Activated CD4-positive, alpha-beta T cell treated with anti-CD3 and anti-CD28 coated beads for 36 hours (primary cell): Measurements from ENCODE around the gene SUFU. TPM values are rescaled to one million over a fixed set of nuclear protein-coding genes. Genes with fewer than 3 reads are reported as not detected.
A peak's percentile ranks its signal among the peaks of the same experiment; 100 is the strongest.

Experiments used
- ATAC-seq: fragments of 200-7000 bp; cut with Tn5 transposase; one replicate; pipeline ENCODE4 v1.10.0; 2021; ENCODE audit warnings: mild to moderate bottlenecking, moderate library complexity
- CTCF ChIA-PET: fragments of 350-600 bp; sonication (Branson Sonifier 250); formaldehyde crosslinking; loops from one replicate; lab custom pipeline; 2021; ENCODE audit warnings: antibody characterized with exemption; lab: Charles Lee
- POLR2A ChIA-PET: fragments of 350-600 bp; sonication (Branson Sonifier 250); formaldehyde crosslinking; loops from one replicate; lab custom pipeline; 2021; ENCODE audit warnings: antibody characterized with exemption, inconsistent platforms; lab: Charles Lee
- DNase-seq: peaks from one replicate; pipeline ENCODE4 v3.0.0-alpha.2; 2020
- H3K27ac Mint-ChIP-seq: one replicate; pipeline ENCODE4 v1.8.0; 2021; ENCODE audit warnings: mixed read lengths
- H3K27me3 Mint-ChIP-seq: one replicate; pipeline ENCODE4 v1.8.0; 2021; ENCODE audit warnings: mixed read lengths
- H3K36me3 Mint-ChIP-seq: one replicate; pipeline ENCODE4 v1.8.0; 2021; ENCODE audit warnings: low read depth, mixed read lengths
- H3K4me1 Mint-ChIP-seq: one replicate; pipeline ENCODE4 v1.8.0; 2021; ENCODE audit warnings: mixed read lengths
- H3K4me3 Mint-ChIP-seq: one replicate; pipeline ENCODE4 v1.8.0; 2021; ENCODE audit warnings: mild to moderate bottlenecking, moderate library complexity, mixed read lengths
- H3K9me3 Mint-ChIP-seq: one replicate; pipeline ENCODE4 v1.8.0; 2021; ENCODE audit warnings: low read depth, mixed read lengths
- intact Hi-C, 2 experiments: fragments of 100-400 bp; cut with DNase I in 1 of 2; cut with micrococcal nuclease in 1 of 2; formaldehyde crosslinking; loops; one replicate each; pipeline versions ENCODE4 v1.14.2 to v1.15.1; 2022 to 2024; cut with DNase I, micrococcal nuclease
- total RNA-seq, 2 experiments: library from RNA; stranded (reverse); gene quantifications; one replicate each; pipeline ENCODE4 v1.2.3, GENCODE V29; 2021

SUFU gene
- total RNA-seq, 2 experiments from 2014 or later = 8.4 to 9.5 TPM

DNA sequence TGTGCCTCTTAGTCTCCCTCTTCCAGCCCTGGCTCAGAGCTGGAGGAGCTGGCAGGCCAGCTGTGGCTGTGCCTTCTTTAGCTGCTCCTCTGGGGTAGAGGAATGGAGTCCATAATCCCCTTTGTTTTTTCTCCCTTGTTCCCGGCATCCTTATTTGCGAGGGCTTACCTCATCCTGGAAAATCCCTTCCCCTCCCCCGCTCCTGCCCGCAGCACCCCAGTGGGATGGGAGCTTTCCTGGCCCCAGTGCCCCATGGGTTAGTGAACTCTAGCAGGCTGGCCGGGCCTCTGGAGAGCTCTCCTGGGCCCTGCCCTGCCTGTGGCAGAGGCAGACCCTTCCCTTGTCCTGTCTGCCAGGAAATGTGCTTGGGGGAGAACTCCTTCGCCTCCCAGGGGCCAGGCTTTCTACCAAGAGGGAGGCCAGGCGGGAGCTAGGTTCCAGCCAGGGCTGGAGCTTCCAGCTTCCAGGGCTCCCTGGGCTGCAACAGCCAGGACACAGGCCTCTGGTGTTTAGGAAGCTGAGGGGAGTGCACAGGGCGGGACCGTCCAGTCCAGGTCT, 124.0 kb downstream of the SUFU start:
- peak overlapping the region; percentile 37 for H3K27ac Mint-ChIP-seq
- H3K36me3 Mint-ChIP-seq = no peaks in the 10 kb centered on the region
- H3K4me1 Mint-ChIP-seq = peaks cover 16% of the 10 kb centered on the region
- ChIA-PET CTCF (interaction anchor here (0.6 to 0.7 kb wide), 2 partner anchors 9 to 113 kb away, joined by 3 read pairs; no protein-coding TSS in a partner anchor), POLR2A (no interaction called here)
- ATAC-seq (no peak), DNase-seq (no peak)
- no peaks in the 10 kb centered on the region for H3K9me3 Mint-ChIP-seq
- intact Hi-C loops = no loop called here
- no peak overlapping the region for H3K4me3 Mint-ChIP-seq
- no peaks in the 10 kb centered on the region for H3K27me3 Mint-ChIP-seq

DNA sequence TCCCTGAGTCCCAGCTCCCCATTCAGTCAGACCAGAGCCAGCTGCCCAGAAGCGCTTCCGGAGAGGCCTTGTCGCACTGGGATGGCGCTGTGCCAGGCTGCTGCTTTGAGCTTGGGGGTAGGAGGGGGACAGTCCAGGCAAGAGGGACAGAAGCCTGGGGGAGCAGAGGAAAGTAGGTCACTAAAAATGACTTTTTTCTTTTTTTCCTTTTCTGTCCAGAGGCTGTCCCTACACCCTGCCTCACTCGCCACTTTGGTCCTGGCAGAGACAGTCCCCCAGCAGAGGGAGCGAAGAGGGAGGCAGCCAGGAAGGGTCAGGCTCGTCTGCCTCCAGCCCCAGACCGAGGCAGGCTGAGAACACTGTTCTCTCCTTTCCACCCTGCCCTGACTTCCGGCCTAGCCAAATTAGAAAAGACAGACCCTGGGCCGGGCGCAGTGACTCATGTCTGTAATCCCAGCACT, 124.7 kb downstream of the SUFU start:
- Mint-ChIP-seq H3K9me3 (no peaks in the 10 kb centered on the region), H3K27me3 (no peaks in the 10 kb centered on the region), H3K36me3 (no peaks in the 10 kb centered on the region), H3K4me1 (peaks cover 23% of the 10 kb centered on the region), H3K27ac (no peak overlapping the region), H3K4me3 (no peak overlapping the region)
- intact Hi-C loops = no loop called here
- DNase-seq (no peak), ATAC-seq (no peak)
- ChIA-PET POLR2A (interaction anchor here (0.6 kb wide), 1 partner anchor 17 kb away, joined by 4 read pairs; no protein-coding TSS in a partner anchor), CTCF (interaction anchor here (0.6 to 0.7 kb wide), 2 partner anchors 9 to 112 kb away, joined by 3 read pairs; no protein-coding TSS in a partner anchor)

DNA sequence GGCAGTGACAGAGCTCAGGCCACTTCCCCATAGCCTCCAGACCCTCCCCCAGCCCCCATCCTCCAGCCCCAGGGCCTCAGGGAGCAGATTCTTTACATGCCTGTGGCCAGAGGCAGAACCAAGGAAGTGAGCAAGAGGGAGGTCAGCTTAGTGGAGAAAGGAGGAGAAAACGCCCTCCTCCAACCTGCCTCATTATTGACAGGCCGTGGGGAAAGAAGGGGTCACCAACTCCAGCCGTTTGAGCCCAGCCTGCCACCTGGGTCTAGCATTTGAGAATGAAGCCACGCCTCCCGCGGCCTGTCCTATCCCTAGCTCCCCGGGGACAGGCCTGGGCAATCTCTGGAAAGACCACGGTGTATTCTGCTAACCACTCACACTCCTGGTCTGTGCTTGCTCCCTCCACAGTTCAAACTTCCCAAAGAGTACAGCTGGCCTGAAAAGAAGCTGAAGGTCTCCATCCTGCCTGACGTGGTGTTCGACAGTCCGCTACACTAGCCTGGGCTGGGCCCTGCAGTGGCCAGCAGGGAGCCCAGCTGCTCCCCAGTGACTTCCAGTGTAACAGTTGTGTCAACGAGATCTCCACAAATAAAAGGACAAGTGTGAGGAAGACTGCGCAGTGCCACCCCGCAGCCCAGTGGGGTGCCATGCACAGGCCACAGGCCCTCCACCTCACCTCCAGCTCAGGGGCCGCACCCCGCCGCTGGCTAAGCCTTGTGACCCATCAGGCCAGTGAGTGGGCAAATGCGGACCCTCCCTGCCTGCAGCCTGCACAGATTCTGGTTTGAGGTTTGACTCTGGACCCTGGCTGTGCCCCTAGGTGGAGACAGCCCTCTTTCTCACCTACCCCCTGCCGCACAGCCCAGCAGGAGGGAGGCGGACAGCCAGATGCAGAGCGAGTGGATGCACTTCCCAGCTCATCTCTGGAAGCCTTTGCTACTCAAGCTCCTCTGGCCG, 126.2 kb downstream of the SUFU start:
- ATAC-seq = no peak
- intact Hi-C loops = loop anchor here in 1 of 2 experiments (5.0 kb wide), 1 partner anchor 1047 kb away; no protein-coding TSS in a partner anchor
- H3K36me3 Mint-ChIP-seq = no peaks in the 10 kb centered on the region
- CTCF ChIA-PET = interaction anchor here (0.7 to 1.3 kb wide), 2 partner anchors 18 to 34 kb away, joined by 4 read pairs; no protein-coding TSS in a partner anchor
- POLR2A ChIA-PET = interaction anchor here (0.5 kb wide), 1 partner anchor 89 kb away, joined by 4 read pairs; no protein-coding TSS in a partner anchor
- no peaks in the 10 kb centered on the region for H3K9me3 Mint-ChIP-seq
- H3K4me1 Mint-ChIP-seq = peaks cover 37% of the 10 kb centered on the region
- H3K27ac Mint-ChIP-seq = no peak overlapping the region
- no peak for DNase-seq
- H3K27me3 Mint-ChIP-seq = no peaks in the 10 kb centered on the region
- no peak overlapping the region for H3K4me3 Mint-ChIP-seq

DNA sequence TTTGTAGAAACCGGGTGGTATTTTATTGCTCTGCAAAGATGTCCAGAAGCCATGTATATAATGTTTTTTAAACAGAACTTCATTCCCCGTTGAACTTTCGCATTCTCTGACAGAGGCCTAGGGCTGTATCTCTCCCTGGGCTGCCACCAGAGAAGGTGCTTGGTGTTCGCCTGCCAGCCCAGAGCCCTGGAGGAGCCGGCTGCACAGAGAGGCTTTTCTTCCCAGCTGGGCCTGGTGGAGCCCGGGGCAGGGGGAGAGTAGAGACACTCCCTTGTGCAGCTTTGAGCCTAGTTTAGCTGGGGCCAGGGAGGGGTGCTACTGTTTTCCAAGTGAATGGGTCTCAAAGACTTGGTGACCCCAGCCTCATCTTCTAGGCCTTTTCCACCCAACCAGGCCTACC, 126.9 kb downstream of the SUFU start:
- no peaks in the 10 kb centered on the region for H3K27me3 Mint-ChIP-seq
- H3K4me1 Mint-ChIP-seq = peaks cover 44% of the 10 kb centered on the region
- POLR2A ChIA-PET = interaction anchor here (0.5 kb wide), 1 partner anchor 88 kb away, joined by 4 read pairs; no protein-coding TSS in a partner anchor
- H3K27ac Mint-ChIP-seq = no peak overlapping the region
- DNase-seq (no peak), ATAC-seq (no peak)
- intact Hi-C loops = loop anchor here in 1 of 2 experiments (5.0 kb wide), 1 partner anchor 1047 kb away; no protein-coding TSS in a partner anchor
- no peaks in the 10 kb centered on the region for H3K9me3 Mint-ChIP-seq
- no peaks in the 10 kb centered on the region for H3K36me3 Mint-ChIP-seq
- no peak overlapping the region for H3K4me3 Mint-ChIP-seq
- CTCF ChIA-PET = interaction anchor here (0.5 to 0.7 kb wide), 2 partner anchors 17 to 34 kb away, joined by 4 read pairs; no protein-coding TSS in a partner anchor

DNA sequence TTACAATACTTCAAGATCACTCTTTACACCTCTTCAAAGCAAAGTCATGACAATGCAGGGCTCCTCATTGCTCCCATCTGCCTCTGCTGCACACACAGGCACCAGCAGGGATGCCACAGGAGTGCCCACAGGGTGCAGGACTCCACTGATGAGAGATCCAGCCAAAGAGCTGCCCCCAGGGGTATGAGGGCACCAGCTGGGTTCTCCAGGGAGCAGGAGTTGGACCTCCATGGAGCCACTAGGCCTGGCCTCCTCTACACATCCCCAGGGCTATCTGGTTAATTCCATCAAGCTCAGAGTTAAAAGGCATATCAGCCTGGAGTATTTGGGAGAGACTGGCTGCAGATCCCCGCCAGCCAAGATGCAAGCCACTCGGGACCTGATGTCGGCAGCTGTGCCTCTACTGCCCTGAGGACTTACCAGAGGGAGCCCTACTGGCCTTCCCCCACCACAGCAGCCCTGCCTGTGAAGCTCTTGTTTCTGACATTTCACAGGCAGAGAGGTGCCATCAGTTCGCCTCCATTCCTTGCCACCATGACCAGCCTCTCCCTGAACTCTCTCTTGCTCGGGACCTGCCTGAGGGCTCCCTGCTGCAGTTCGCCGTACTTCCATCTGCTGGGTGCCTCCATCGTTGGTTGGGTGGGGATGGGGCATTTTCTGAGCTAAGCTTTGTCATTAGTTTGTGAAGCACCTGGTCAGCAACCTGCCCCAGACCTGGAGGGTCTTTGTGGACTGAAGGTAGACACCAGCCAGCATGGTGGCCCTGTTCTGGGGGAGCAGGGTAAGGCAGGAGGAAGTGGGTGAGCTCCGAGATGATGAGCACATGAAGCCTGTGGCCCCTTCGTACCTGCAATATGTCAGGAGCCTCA, 128.0 kb downstream of the SUFU start:
- H3K9me3 Mint-ChIP-seq = no peaks in the 10 kb centered on the region
- H3K27me3 Mint-ChIP-seq = no peaks in the 10 kb centered on the region
- DNase-seq (no peak), ATAC-seq (no peak)
- ChIA-PET CTCF (interaction anchor here (0.6 to 1.4 kb wide), 3 partner anchors 10 to 193 kb away, joined by 3 to 6 read pairs (median 3); no protein-coding TSS in a partner anchor), POLR2A (interaction anchor here (0.6 kb wide), 1 partner anchor 17 kb away, joined by 6 read pairs; no protein-coding TSS in a partner anchor)
- intact Hi-C loops = loop anchor here in 1 of 2 experiments (2.0 to 5.0 kb wide), 2 partner anchors 15 to 1046 kb away; no protein-coding TSS in a partner anchor
- no peak overlapping the region for H3K4me3 Mint-ChIP-seq
- peak overlapping the region; percentile 55 for H3K27ac Mint-ChIP-seq
- H3K36me3 Mint-ChIP-seq = no peaks in the 10 kb centered on the region
- H3K4me1 Mint-ChIP-seq = peaks cover 51% of the 10 kb centered on the region

DNA sequence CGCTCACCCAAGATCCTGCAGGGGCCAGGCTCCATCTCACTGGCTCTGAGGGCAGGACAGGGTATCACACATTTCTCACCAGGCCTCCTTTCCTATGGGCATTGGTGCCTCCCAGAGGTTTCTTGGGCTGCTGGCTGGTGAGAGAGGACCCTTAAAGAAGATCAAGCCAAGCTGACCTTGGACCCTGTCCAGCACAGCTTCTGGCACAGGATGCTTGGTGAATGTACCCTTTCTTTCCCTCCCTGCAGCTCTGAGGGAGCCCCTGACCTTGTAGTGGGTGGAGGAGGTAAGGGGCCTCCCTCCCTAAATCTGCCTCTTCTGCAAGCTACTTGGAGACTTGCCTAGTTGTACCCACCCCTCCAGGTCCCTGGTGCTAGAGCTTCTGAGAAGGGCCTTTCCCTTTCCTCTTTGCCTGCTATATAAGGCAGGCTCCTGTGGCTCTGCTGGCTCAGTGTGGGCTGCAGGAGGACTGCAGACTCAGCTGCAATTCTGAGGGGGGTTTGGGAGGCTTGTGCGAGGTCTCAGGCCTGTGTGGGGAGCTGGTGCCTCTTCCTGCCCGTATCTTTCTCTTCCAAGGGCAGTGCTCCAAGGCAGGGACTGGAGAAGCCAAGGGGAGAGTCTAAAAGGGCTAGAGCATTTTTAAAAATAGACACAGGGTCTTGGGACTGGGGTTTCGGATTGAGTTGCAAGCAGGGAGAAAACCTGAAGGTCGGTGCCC, 128.8 kb downstream of the SUFU start:
- peak overlapping the region; percentile 86 for H3K27ac Mint-ChIP-seq
- H3K4me3 Mint-ChIP-seq = peak overlapping the region; percentile 25
- intact Hi-C loops = loop anchor here in 1 of 2 experiments (2.0 to 5.0 kb wide), 2 partner anchors 16 to 1045 kb away; no protein-coding TSS in a partner anchor
- H3K9me3 Mint-ChIP-seq = no peaks in the 10 kb centered on the region
- CTCF ChIA-PET = interaction anchor here (0.6 to 1.4 kb wide), 3 partner anchors 11 to 193 kb away, joined by 3 to 6 read pairs (median 3); no protein-coding TSS in a partner anchor
- H3K27me3 Mint-ChIP-seq = no peaks in the 10 kb centered on the region
- DNase-seq (peak; percentile 46), ATAC-seq (peak; percentile 43)
- peaks cover 53% of the 10 kb centered on the region for H3K4me1 Mint-ChIP-seq
- POLR2A ChIA-PET = interaction anchor here (0.6 kb wide), 2 partner anchors 8 to 17 kb away, joined by 3 to 6 read pairs; no protein-coding TSS in a partner anchor
- H3K36me3 Mint-ChIP-seq = no peaks in the 10 kb centered on the region

DNA sequence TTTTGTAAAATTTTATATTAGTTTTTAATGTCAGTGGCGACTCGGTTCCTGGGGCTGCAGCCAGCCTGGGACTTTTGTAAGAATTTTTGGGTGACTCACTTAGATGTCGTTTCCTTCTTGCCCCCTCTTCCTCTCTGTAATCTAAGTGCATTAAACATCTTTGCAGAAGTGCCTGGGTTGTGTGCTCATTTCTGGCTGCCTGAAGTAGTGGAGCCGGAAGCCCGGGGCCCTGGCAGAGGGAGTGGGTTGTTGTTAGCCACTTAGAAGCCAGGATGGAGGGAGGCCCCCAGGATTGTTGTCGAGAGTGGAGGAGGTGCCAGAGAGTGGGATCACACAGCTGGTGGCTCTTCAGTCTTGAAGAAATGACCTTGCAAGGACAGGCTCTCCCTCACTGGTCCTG, 129.5 kb downstream of the SUFU start:
- CTCF ChIA-PET = interaction anchor here (0.6 to 0.8 kb wide), 3 partner anchors 28 to 119 kb away, joined by 3 read pairs; no protein-coding TSS in a partner anchor
- intact Hi-C loops = loop anchor here in 1 of 2 experiments (2.0 to 5.0 kb wide), 2 partner anchors 16 to 1044 kb away; no protein-coding TSS in a partner anchor

DNA sequence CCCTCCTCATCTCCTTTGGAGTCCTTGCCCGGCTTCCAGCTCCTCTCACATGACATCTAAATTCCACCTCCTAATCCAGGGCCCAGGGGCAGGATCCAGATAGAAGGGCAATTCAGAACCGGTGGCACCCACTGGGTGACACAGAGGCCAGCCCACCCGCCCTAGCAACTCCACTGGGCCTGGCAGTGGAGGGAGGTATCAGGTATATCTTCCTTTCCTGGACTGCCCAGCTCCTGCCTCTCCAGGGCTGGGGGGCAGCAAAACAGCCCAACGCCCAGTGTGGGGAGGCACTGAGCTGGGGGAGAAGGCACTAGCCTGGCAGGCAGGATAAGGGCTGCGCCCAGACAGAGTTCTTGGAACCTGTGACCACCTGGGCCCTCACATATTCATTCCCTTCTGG, 130.1 kb downstream of the SUFU start:
- Mint-ChIP-seq H3K4me3 (no peak overlapping the region), H3K27ac (peak overlapping the region; percentile 86), H3K36me3 (no peaks in the 10 kb centered on the region), H3K27me3 (no peaks in the 10 kb centered on the region), H3K9me3 (no peaks in the 10 kb centered on the region), H3K4me1 (peaks cover 53% of the 10 kb centered on the region)
- ChIA-PET CTCF (interaction anchor here (0.5 to 0.8 kb wide), 5 partner anchors 27 to 301 kb away, joined by 3 read pairs; no protein-coding TSS in a partner anchor), POLR2A (no interaction called here)
- intact Hi-C loops = loop anchor here in 1 of 2 experiments (2.0 to 5.0 kb wide), 2 partner anchors 17 to 1043 kb away; no protein-coding TSS in a partner anchor
- ATAC-seq = no peak
- no peak for DNase-seq

More for the DNA sequence above, 129.5 kb downstream of the SUFU start:
- Mint-ChIP-seq H3K27ac (peak overlapping the region; percentile 86), H3K27me3 (no peaks in the 10 kb centered on the region), H3K4me1 (peaks cover 53% of the 10 kb centered on the region), H3K36me3 (no peaks in the 10 kb centered on the region), H3K4me3 (no peak overlapping the region), H3K9me3 (no peaks in the 10 kb centered on the region)
- POLR2A ChIA-PET = no interaction called here
- peak; percentile 77 for DNase-seq
- ATAC-seq = peak; percentile 87

DNA sequence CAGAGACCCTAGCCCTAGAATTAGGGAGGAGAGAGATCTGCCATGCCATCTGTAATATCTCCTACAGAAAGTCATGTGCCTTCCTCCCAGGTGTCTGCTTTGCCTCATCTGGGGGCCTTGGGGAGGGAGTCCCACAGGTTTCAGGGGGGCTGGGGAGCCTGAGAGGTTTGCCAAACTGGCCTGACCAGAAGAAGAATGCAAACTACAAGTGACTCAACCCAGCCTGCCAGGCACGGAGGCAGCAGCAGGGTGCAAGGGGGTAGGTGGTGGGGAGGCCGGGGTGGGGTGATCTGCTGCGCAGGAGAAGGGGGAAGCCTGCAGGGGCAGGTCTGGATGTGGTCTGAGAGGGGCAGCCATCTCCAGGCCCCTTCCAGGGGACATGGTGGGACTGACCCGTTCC, 130.9 kb downstream of the SUFU start:
- Mint-ChIP-seq H3K4me1 (peaks cover 53% of the 10 kb centered on the region), H3K27ac (peak overlapping the region; percentile 80), H3K27me3 (no peaks in the 10 kb centered on the region), H3K4me3 (no peak overlapping the region), H3K36me3 (no peaks in the 10 kb centered on the region), H3K9me3 (no peaks in the 10 kb centered on the region)
- DNase-seq (no peak), ATAC-seq (no peak)
- ChIA-PET POLR2A (interaction anchor here (0.6 kb wide), 1 partner anchor 101 kb away, joined by 8 read pairs; no protein-coding TSS in a partner anchor), CTCF (interaction anchor here (1.1 to 1.2 kb wide), 2 partner anchors 23 to 32 kb away, joined by 4 to 5 read pairs; no protein-coding TSS in a partner anchor)
- intact Hi-C loops = loop anchor here in 1 of 2 experiments (5.0 kb wide), 1 partner anchor 1043 kb away; no protein-coding TSS in a partner anchor
